GM21528 (cell line): ENCODE results near the gene KRT84.
"Not testable (repeated sequence)": the region's sequence is repeated elsewhere in the genome, so short reads cannot be mapped to it uniquely, and the experiment has no call there.

Source experiments
- ATAC-seq: cut with Tn5 transposase; IDR thresholded peaks from one replicate; pipeline ENCODE4 v1.9.1; 2021; ENCODE audit warnings: mild to moderate bottlenecking, moderate library complexity; ENCODE audit not compliant: unreplicated experiment, low FRiP score

KRT84 gene

DNA sequence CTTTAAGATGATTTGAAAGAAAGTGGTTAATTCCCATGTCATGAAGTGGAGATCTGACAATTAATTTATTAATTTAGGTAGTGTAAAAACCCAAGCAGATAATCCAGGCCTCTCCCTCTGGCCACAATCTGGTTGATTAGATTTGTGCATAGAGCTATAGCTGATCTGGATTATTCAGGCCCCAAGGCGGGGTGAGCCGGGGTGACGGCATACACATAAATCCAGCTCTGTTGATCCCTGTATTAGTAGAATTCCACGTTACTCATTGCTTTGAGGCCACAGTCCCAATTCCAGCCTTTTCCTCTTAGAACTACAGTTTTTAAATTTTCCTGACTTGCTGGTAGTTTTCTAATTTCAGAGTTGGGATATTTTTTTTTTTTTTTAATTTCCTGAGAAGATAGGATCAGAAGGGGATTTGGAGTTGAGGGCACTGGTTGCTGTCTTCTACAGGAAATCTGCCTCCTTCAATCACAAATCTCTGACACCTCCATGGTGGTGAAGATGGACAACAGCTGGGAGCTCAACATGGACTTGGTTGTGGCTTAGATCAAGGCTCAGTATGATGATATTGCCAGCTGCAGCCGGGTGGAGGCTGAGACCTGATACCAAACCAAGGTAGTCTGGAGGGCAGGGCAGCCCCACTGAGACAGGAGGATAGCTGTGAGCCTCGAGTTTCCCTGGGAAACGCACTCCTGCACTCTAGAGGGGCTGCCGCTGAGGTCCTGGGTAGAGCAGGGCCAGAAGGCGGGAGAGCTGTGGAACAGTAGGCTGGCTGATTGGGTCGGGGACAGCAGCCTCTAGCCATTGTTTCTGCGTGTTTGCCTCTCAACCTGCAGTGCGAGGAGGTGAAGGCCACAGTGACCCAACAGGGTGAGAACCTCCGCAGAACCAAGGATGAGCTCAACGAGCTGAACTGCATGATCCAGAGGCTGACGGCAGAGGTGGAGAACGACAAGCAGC lies 37.6 kb downstream of the KRT84 start:
- ATAC-seq = no peak

DNA sequence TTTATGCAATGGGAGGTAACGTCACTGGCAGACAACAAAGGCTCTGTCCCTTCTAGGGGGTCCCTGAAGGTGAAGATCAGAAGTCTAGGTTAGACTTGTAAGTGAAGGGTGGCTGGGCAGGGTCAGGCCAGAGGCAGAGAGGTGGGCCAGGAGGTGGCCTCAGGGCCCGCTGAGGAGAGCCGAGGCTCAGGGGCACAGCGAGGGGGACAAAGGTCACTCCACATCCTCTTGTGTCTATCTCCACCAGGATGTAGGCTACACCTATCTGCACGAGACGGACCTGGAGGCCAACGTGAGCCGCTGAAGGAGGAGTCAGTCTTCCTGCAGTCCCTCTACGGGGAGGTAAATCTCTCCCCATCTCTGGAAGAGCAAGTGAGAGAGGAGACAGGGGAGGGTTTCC lies 38.4 kb downstream of the KRT84 start:
- ATAC-seq = no peak

DNA sequence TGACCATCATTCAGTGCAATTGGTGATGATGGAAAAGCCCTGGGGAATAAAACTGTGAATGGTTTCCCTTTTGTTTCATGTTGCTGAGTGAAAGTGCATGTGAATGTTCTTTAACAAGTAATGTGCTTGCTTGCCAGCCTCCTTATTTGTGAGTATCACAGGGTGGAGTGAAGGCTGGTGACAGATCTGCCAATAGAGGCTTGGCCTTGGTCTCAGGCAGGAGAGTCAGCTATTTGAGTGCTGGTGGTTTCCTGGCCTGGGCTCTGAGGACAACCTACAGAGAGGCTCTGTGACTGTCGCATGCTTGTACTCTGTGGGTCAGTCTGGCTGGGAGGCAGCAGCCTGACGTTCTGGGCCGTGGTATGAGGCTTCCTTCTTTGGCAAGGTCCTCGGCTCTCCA lies 38.9 kb downstream of the KRT84 start:
- no peak for ATAC-seq

DNA sequence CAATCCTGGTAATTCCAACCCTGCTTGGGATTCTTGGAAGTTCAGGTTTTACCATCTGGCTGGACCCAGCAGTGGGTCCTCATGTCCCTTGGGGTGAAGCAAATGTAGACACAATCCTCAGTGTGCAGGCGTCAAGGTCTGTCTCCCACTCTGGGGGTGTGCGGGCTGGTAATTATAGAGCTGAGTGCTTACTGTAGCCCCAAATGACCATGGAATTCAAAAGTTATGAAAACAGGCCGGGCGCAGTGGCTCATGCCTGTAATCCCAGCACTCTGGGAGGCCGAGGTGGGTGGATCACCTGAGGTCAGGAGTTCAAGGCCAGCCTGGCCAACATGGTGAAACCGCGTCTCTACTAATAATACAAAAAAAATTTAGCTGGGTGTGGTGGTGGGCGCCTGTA lies 40.4 kb downstream of the KRT84 start:
- not testable (repeated sequence) for ATAC-seq

DNA sequence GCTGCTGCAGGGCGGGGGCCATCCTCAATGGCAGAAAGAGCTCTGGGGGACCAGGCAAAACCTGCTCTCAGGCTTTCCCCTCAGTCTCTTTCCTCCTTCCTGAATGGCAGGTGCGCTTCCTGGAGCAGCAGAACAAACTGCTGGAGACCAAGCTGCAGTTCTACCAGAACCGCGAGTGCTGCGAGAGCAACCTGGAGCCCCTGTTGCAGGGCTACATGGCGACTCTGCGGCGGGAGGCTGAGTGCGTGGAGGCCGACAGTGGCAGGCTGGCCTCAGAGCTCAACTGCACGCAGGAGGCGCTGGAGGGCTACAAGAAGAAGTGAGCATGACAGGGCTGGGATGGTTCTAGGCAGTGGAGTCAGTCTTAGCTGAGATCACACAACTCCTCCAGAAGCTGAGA lies 41.3 kb downstream of the KRT84 start:
- ATAC-seq = no peak

DNA sequence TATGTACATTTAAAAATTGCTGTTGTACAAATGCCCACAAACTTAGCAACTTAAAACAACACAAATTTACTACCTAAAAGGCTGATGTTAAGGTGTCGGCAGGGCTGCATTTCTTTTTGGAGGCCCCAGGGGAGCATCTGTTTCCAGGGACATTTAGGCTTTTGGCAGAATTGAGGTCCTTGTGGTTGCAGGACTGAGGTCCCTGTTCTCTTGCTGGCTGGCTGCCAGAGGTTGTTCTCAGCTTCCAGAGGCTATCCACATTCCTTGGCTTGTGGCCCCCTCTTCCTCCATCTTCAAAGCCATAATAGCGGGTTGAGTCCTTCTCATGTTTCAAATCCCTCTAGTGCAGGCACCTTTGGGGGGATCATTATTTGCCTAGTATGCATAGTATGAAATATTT lies 41.9 kb downstream of the KRT84 start:
- no peak for ATAC-seq

DNA sequence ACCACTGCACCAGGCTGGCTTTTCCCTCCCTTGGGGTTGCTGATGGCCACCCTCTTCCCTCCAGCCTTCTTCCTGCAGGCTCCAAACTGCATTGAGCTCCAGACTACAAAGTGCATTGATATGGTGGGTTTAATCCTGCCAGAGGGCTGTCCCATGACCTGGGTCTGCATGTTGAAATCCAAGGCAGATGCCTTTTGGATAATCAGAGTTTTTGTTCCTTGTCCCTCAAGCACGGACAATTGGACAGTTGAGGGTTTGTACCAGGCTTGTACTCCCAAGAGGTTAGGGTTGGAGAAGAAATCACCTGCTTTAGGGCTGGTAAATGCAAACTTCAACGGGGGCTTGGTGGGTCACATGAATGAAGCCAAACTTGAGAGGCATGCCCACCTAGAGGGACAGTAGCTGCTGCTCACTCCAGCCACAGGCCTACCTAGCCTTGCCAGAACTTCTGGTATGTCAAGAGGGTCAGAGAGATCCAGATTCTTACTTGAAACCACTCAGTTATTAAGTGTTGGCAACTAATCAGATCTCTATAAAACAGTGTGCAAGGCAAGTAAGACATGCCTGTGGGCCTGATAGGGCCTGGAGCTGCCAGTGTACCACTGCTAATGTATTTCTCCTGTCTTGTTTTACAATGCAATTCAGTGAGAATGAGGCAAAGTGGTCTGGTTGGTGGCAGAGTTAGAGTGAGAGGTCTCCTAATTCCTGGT lies 42.5 kb downstream of the KRT84 start:
- no peak for ATAC-seq

DNA sequence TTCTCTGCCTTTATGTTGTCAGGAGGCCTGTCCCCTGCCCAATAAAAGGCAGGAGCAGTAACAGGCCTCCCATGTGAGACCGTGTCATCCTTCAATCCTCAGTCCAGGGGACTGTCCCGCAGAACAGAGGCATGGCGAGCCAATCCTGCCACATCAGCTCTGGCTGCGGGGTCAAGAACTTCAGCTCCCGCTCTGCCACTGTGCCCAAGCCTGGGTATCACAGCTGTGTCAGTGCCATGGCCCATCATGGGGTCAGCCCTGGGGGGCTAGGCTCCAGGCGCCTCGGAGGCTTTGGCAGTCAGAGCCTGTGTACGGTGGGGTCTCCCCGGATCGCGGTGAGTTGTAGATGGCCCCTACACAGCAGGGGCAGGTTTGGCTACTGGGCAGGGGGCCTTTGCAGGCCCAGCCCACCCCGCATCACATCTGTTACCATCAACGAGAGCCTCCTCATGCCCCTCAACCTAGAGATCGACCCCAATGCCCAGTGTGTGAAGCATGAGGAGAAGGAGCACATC lies 44.3 kb downstream of the KRT84 start:
- no peak for ATAC-seq

DNA sequence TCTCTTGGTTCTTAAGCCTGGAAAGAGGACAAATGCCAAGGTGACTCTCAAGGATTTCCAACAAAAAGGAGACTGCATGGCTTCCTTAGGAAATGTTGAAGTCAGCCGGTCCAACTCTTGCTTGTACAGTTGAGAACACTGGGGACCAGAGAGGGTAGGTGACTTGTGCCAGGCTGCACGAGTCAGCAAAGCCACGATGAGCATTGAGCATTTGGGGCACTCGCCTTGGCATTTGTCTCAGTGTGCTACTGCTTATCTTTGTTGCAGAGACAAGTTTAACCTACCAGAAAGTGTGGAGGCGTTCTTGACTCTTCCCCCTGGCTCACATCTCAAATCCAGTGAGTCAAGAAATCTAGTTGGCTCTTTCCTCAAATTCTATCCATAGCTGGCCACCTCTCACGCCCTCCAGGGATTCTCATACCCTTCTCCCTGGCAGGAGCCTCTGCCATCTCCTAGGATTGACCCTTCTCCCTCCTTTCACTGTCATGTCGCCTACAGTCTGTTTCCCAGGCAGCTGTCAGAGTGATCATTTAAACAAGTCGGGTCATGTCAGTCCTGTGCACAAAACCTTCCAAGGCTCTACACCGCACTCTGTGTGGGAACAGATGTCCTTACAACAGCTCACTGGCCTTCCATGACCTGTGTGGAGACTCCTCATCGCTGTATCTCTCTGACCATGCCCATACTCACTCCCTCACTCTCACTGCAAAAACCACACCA lies 47.1 kb downstream of the KRT84 start:
- ATAC-seq = no peak

DNA sequence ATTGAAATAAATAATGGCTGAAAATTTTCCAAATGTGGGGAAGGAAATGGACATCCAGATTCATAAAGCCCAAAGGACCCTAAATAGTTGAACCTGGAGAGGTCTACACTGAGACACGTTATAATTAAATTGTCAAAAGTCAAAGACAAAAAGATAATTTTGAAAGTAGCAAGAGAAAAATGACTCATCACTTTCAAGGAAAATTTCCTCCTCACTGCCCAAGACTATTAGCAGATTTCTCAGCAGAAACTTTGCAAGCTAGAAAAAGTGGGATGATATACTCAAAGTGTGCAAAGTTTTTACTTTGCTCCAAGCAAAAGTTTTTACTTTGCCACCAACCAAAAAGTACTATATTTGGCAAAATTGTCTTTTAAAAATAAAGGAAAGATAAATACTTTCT lies 48.4 kb downstream of the KRT84 start:
- no peak for ATAC-seq

DNA sequence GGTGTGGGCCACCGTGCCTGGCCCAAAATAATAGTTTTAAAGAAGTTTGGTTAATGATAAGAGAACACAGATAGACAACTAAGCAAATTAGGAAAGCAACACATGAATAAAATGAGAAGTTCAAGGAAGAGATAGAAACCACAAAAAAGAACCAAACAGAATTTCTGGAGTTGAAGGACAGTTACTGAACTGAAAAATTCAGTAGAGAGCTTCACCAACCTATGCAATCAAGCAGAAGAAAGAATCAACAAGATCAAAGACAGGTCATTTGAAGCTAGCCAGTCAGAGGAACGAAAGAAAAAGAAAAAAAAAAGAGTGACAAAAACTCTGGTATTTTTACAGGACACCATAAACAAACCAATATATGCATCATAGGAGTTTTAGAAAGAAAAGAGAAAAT lies 48.8 kb downstream of the KRT84 start:
- ATAC-seq = no peak

DNA sequence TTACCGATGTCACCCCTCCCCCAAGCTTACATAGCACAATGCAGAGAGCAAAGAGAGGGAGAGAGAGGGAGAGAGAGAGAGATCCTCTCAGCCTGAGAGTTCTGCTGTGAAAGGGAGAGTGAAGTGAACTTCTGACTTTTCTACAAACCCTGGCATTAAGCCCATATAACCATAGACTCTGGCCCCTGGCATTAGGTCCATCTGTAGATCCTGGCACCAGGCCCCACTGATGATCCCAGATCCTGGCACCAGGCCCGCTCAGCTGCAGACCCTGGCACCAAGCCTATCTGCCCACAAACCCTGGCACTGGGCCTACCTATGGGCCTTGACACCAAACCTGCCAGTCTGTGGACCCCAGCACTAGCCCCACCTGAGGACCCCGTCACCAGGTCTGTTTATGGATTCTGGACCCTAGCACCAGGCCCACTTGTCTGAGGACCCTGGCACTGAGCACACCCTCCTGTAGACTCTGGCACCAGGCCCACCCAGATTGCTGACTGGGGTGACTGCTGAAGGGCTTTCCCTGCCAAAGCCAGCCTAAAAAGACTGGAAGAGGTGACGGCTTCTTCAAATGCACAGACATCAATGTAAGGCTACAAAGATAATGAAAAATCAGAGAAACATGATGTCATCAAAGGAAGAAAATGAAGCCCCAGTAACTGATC lies 49.7 kb downstream of the KRT84 start:
- ATAC-seq = no peak

DNA sequence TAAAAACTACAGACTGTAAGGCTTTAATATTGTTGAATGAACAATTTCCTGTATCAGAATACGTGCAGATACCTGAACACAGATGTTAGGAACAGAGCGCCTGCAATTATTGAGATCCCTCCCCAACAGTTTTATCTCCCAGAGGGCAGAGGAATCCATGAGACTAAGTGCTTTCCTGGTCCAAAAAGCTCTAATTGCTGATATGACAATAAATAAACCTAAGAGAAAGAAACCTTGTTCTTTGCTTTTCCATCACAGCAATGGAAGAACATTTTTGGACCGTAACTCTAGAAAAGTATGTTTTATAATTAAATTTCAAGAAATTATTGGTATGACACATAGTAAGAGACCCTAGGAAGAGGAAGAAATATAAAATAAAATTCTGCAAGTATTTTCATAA lies 51.3 kb downstream of the KRT84 start:
- no peak for ATAC-seq

DNA sequence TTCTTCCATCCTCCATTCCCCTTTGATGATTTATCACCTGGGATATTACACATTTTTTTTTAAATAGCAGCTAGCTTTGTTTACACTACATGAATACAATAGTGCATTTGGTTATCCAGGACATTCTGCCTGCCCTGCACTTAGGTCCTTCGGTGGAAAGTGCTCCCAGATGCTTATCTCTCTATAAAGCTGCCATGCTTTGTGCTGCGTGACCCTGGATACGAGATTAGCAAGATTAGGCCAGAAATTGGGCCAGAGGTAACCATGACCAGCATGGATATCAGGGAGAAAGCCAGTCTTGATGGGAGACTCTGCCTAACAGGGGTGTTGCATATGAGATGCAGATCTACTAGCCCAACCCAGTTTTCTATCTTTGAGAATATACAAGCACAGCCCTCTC lies 52.1 kb downstream of the KRT84 start:
- ATAC-seq = no peak

DNA sequence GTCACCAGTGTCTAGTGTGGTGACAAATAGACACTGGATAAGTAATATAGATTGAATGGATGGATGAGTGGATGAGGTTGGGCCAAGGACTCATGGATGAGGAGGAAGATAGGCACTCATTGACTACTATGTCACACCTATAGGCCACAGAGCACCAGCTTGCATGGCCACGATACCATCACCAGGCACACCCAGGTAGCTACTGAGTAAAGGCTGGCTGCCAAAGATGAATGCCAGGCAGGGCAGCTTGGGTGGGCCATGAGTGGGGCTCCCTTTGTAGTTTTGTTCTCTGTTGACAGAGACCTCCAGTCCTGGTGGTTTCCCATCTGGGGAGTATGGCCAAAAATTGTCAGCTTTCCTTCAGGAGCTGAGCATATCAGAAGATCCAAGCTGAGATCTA lies 53.1 kb downstream of the KRT84 start:
- no peak for ATAC-seq

DNA sequence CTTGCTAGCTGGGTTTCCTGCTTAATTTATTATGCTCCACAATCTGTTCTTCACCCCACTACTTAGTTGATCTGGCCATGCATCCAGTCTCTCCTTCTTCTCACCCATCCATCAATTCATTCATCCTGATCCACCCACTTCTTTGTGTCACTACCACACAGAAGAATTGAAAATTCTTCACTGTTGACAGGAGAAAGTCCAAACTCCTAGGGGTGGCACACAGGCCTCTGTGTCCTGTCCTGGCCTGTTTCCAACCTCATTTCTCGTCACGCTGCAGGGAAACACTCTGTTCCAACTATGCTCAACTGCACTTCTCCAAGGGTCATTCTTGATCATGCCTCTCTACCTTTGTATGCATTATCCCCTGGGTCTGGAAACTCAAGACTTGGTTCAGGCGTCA lies 53.6 kb downstream of the KRT84 start:
- no peak for ATAC-seq

DNA sequence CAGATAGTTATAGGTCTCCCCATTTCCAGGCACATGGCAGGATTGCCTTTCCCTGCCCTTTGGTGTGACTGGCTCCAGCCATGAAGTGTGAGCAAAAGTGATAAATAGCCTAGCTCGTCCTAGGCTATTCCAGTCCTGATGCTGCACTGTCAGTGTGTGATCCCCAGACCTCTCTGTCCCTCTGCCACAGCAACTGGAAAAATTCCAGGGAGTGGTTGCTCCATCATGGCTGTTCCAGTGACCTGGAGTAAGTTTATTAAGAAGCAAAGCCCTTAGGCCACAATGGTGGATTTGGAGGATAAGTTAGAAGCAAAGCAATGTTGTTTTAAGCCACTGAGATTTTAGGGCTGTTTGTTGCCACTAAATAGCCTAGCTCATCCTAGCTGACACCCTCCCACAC lies 54.4 kb downstream of the KRT84 start:
- ATAC-seq = no peak

DNA sequence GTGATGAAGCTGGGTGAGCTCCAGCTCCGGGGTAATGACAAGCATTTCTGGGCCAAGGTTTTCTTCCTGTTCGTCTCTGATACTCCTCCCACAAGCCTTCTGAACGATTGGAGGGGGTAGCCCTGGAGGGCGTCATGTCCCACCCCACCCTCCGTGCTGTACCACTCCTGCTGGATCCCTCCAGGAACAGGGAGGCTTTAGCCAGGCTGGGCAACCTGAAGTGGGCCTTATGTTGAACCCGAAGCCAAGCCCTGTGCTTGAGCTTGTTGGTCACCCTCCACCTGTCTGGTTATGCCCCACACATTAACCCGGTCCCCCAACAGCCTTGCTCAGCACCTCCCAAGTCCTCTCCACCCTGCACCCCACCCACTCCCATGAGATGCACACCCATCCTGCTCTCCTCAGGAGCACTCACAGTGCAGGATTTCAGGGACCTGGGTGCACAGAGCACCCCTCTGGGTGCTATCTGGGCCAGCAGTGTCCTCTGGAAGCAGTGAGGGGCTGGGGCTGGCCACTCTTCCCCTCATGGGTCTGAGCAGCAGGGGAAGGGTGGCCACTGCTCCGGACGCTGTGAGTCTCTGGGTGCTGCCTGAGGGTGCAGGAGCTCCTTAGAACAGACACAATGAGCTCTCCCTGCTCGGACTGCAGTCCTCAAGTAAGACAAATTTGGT lies 57.5 kb downstream of the KRT84 start:
- no peak for ATAC-seq
